ENCODE measurements around the gene DNAH17. TPM values are rescaled to one million over a fixed set of nuclear protein-coding genes. Genes with fewer than 3 reads are reported as not detected.

DNAH17 gene
- total and polyA plus RNA-seq, 2 experiments from 2014 or later: 1.7 TPM; not detected in 1

GRCh38 chr17:78434455-78435329 is 142.5 kb downstream of the DNAH17 start:
- DNase-seq (ENCODE audit: low read depth in 1 of 2, low spot score in 1 of 2): no peak

GRCh38 chr17:78433780-78434335 is 143.3 kb downstream of the DNAH17 start:
- no peaks in the 10 kb centered on the region for H3K4me1 ChIP-seq (ENCODE audit: low read depth)
- TF ChIP-seq CTCF (IDR thresholded peaks at IDR 0.05; ENCODE audit: low read depth, low read length): no peak
- H3K36me3 ChIP-seq: peaks cover 3% of the 10 kb centered on the region
- DNase-seq (ENCODE audit: low read depth in 1 of 2, low spot score in 1 of 2): no peak
- H3K27ac ChIP-seq: no peak overlapping the region
- H3K4me3 ChIP-seq: no peak overlapping the region
- no peaks in the 10 kb centered on the region for H3K27me3 ChIP-seq
- no peaks in the 10 kb centered on the region for H3K9me3 ChIP-seq (ENCODE audit: low read depth)

More at GRCh38 chr17:78434455-78435329, 142.5 kb downstream of the DNAH17 start:
- no peaks in the 10 kb centered on the region for H3K4me1 ChIP-seq (ENCODE audit: low read depth)
- H3K27ac ChIP-seq: no peak overlapping the region
- no peak overlapping the region for H3K4me3 ChIP-seq
- no peaks in the 10 kb centered on the region for H3K27me3 ChIP-seq
- TF ChIP-seq CTCF (IDR thresholded peaks at IDR 0.05; ENCODE audit: low read depth, low read length): no peak
- no peaks in the 10 kb centered on the region for H3K9me3 ChIP-seq (ENCODE audit: low read depth)
- no peaks in the 10 kb centered on the region for H3K36me3 ChIP-seq

- H3K9me3 ChIP-seq (ENCODE audit: low read depth): no peaks in the 10 kb centered on the region
- H3K4me3 ChIP-seq: no peak overlapping the region
- no peak for DNase-seq (ENCODE audit: low read depth in 1 of 2, low spot score in 1 of 2)
- no peaks in the 10 kb centered on the region for H3K4me1 ChIP-seq (ENCODE audit: low read depth)
- no peaks in the 10 kb centered on the region for H3K27me3 ChIP-seq
- H3K27ac ChIP-seq: no peak overlapping the region
- H3K36me3 ChIP-seq: peaks cover 3% of the 10 kb centered on the region
- TF ChIP-seq CTCF (IDR thresholded peaks at IDR 0.05; ENCODE audit: low read depth, low read length): no peak
These were observed 144.0 kb downstream of the DNAH17 start for GRCh38 chr17:78433013-78433727.

GRCh38 chr17:78432226-78433012 is 144.8 kb downstream of the DNAH17 start:
- peaks cover 3% of the 10 kb centered on the region for H3K36me3 ChIP-seq
- no peaks in the 10 kb centered on the region for H3K4me1 ChIP-seq (ENCODE audit: low read depth)
- no peak for TF ChIP-seq CTCF (IDR thresholded peaks at IDR 0.05; ENCODE audit: low read depth, low read length)
- DNase-seq (ENCODE audit: low read depth in 1 of 2, low spot score in 1 of 2): no peak
- no peaks in the 10 kb centered on the region for H3K27me3 ChIP-seq
- H3K27ac ChIP-seq: no peak overlapping the region
- no peak overlapping the region for H3K4me3 ChIP-seq
- no peaks in the 10 kb centered on the region for H3K9me3 ChIP-seq (ENCODE audit: low read depth)

GRCh38 chr17:78431692-78431958 is 145.6 kb downstream of the DNAH17 start:
- Histone ChIP-seq H3K27me3 (no peaks in the 10 kb centered on the region), H3K4me1 (ENCODE audit: low read depth) (no peaks in the 10 kb centered on the region), H3K27ac (no peak overlapping the region), H3K4me3 (no peak overlapping the region), H3K36me3 (peaks cover 3% of the 10 kb centered on the region), H3K9me3 (ENCODE audit: low read depth) (no peaks in the 10 kb centered on the region)
- DNase-seq (ENCODE audit: low read depth in 1 of 2, low spot score in 1 of 2): no peak
- TF ChIP-seq CTCF (IDR thresholded peaks at IDR 0.05; ENCODE audit: low read depth, low read length): no peak

Measured in cardiac muscle cell (in vitro differentiated cells and primary cell).